ENCODE measurements around the gene DLGAP3. TPM values are rescaled to one million over a fixed set of nuclear protein-coding genes. Genes with fewer than 3 reads are reported as not detected.

DLGAP3 gene
- total and polyA plus RNA-seq, 2 of the 13 experiments (the other 11 are each of a cell fraction or from before 2014, with no cell fraction given): 0.03 to 0.04 TPM

- peak; percentile 16; the same call in 1 of the 2 replicates for TF ChIP-seq RAD51 (IDR thresholded peaks at IDR 0.05; ENCODE audit: borderline replicate concordance)
- TF ChIP-seq ZFP91 (CRISPR knock-in tag; IDR thresholded peaks at IDR 0.05; ENCODE audit: borderline replicate concordance): 0 out of 2 replicates have a peak, but pooled peaks have one; percentile 30
- peak; percentile 74 for TF ChIP-seq ERF (CRISPR knock-in tag; IDR thresholded peaks at IDR 0.05)
- 0 out of 2 replicates have a peak, but pooled peaks have one; percentile 42 for TF ChIP-seq TSC22D2 (CRISPR knock-in tag; IDR thresholded peaks at IDR 0.05; ENCODE audit: borderline replicate concordance)
- peak; percentile 45; the same call in 1 of the 2 replicates for TF ChIP-seq MEIS1 (CRISPR knock-in tag; IDR thresholded peaks at IDR 0.05; ENCODE audit: borderline replicate concordance)
- peak; percentile 40; the same call in 1 of the 2 replicates for TF ChIP-seq MAX (IDR thresholded peaks at IDR 0.05)
- TF ChIP-seq ZBTB33 (CRISPR knock-in tag; IDR thresholded peaks at IDR 0.05): peak; percentile 58; the same call in 1 of the 2 replicates
- peak; percentile 27; the same call in 1 of the 2 replicates for TF ChIP-seq TFAP4 (IDR thresholded peaks at IDR 0.05; ENCODE audit: borderline replicate concordance, low read depth)
- TF ChIP-seq FOSL2 (CRISPR knock-in tag; IDR thresholded peaks at IDR 0.05): peak; percentile 51
- peak; percentile 44 for TF ChIP-seq ELF1 (CRISPR knock-in tag; IDR thresholded peaks at IDR 0.05)
- TF ChIP-seq ARID5B (CRISPR knock-in tag; IDR thresholded peaks at IDR 0.05): peak; percentile 36; the same call in 1 of the 2 replicates
- TF ChIP-seq NCOR1 (IDR thresholded peaks at IDR 0.05; ENCODE audit: borderline replicate concordance, low read length): no peak
- TF ChIP-seq ISL2 (CRISPR knock-in tag; IDR thresholded peaks at IDR 0.05): no peak
- peak; percentile 66; the same call in 1 of the 2 replicates for TF ChIP-seq SIN3B (IDR thresholded peaks at IDR 0.05; ENCODE audit: low read length)
- TF ChIP-seq SIX1 (CRISPR knock-in tag; IDR thresholded peaks at IDR 0.05; ENCODE audit: borderline replicate concordance): 0 out of 2 replicates have a peak, but pooled peaks have one; percentile 29
- no peak for TF ChIP-seq MAZ (IDR thresholded peaks at IDR 0.05; ENCODE audit: borderline replicate concordance, low read depth, low read length)
- TF ChIP-seq MAZ (CRISPR knock-in tag; IDR thresholded peaks at IDR 0.05; ENCODE audit: low read depth): no peak
- 0 out of 2 replicates have a peak, but pooled peaks have one; percentile 25 for TF ChIP-seq ZNF205 (CRISPR knock-in tag; IDR thresholded peaks at IDR 0.05)
- no peak for TF ChIP-seq ATF7 (IDR thresholded peaks at IDR 0.05)
- TF ChIP-seq ATF7 (CRISPR knock-in tag; IDR thresholded peaks at IDR 0.05): 0 out of 2 replicates have a peak, but pooled peaks have one; percentile 27
- TF ChIP-seq XRCC5 (optimal IDR thresholded peaks at IDR 0.05; ENCODE audit: low read length): peak; percentile 96
- peak; percentile 12; the same call in 1 of the 2 replicates for TF ChIP-seq CREB1 (IDR thresholded peaks at IDR 0.05)
- 0 out of 2 replicates have a peak, but pooled peaks have one; percentile 25 for TF ChIP-seq CREB1 (CRISPR knock-in tag; IDR thresholded peaks at IDR 0.05)
These were observed 76.7 kb downstream of the DLGAP3 start (continued) for GRCh38 chr1:34852677-34853217.

Measured in HepG2 (cell line).